COR-L47 (cell line): Measurements from ENCODE around the gene PKNOX2.

Source experiments
- DNase-seq: peaks from one replicate; lab custom pipeline; 2025; lab: John Stamatoyannopoulos, UW

The PKNOX2 gene

GRCh38 chr11:125173556-125173955, 9.0 kb downstream of the PKNOX2 start:
- no peak for DNase-seq

GRCh38 chr11:125174057-125174456, 9.5 kb downstream of the PKNOX2 start:
- no peak for DNase-seq

GRCh38 chr11:125174686-125175085, 10.1 kb downstream of the PKNOX2 start:
- no peak for DNase-seq

- no peak for DNase-seq
These were observed 10.6 kb downstream of the PKNOX2 start for GRCh38 chr11:125175166-125175565.

- no peak for DNase-seq
These were observed 11.5 kb downstream of the PKNOX2 start for GRCh38 chr11:125175896-125176575.

GRCh38 chr11:125176866-125177265, 12.3 kb downstream of the PKNOX2 start:
- DNase-seq = no peak

GRCh38 chr11:125177543-125177942, 13.0 kb downstream of the PKNOX2 start:
- no peak for DNase-seq

GRCh38 chr11:125179346-125179745, 14.8 kb downstream of the PKNOX2 start:
- no peak for DNase-seq

GRCh38 chr11:125179895-125180294, 15.3 kb downstream of the PKNOX2 start:
- DNase-seq = no peak

- DNase-seq = no peak
These were observed 16.1 kb downstream of the PKNOX2 start for GRCh38 chr11:125180413-125181305.

GRCh38 chr11:125182573-125182972, 18.0 kb downstream of the PKNOX2 start:
- no peak for DNase-seq

GRCh38 chr11:125183641-125184040, 19.1 kb downstream of the PKNOX2 start:
- no peak for DNase-seq

- DNase-seq = no peak
These were observed 23.5 kb downstream of the PKNOX2 start for GRCh38 chr11:125188021-125188420.

- no peak for DNase-seq
These were observed 26.0 kb downstream of the PKNOX2 start for GRCh38 chr11:125190566-125190965.

GRCh38 chr11:125192183-125192582, 27.6 kb downstream of the PKNOX2 start:
- DNase-seq = no peak

GRCh38 chr11:125192717-125193415, 28.3 kb downstream of the PKNOX2 start:
- no peak for DNase-seq

- DNase-seq = no peak
These were observed 28.8 kb downstream of the PKNOX2 start for GRCh38 chr11:125193416-125193726.

- no peak for DNase-seq
These were observed 29.3 kb downstream of the PKNOX2 start for GRCh38 chr11:125193841-125194240.

GRCh38 chr11:125199915-125200314, 35.4 kb downstream of the PKNOX2 start:
- no peak for DNase-seq

- no peak for DNase-seq
These were observed 35.9 kb downstream of the PKNOX2 start for GRCh38 chr11:125200441-125200840.

- DNase-seq = no peak
These were observed 37.1 kb downstream of the PKNOX2 start for GRCh38 chr11:125201525-125202141.

- no peak for DNase-seq
These were observed 37.9 kb downstream of the PKNOX2 start for GRCh38 chr11:125202362-125202880.
